Measurements from ENCODE around the gene CD4. TPM values are rescaled to one million over a fixed set of nuclear protein-coding genes. Genes with fewer than 3 reads are reported as not detected.
"Not testable (repeated sequence)": the region's sequence is repeated elsewhere in the genome, so short reads cannot be mapped to it uniquely, and the experiment has no call there.

CD4 gene
- total RNA-seq, 3 donors from 2014 or later (not counting 1 experiment from before 2014, with no cell fraction given), result 8.5 to 10.1 (median 9.8) TPM

GRCh38 chr12:6868211-6869048 is 79.1 kb downstream of the CD4 start:
- DNase-seq (peak in 1 of 2 donors; percentile 36), ATAC-seq (no peak)
- peak overlapping the region; percentile 48 for H3K4me3 ChIP-seq (ENCODE audit: low read length)
- intact Hi-C loops (cut with micrococcal nuclease), result loop anchor here (1.0 kb wide), 3 partner anchors 16 to 245 kb away; partner anchors contain the start of genes C1R and USP5
- Mint-ChIP-seq H3K27ac (peak overlapping the region; percentile 72 to 84), H3K27me3 (ENCODE audit: low read depth in 2 of 2) (no peaks in the 10 kb centered on the region), H3K4me3 (peak overlapping the region; percentile 82), H3K4me1 (peaks cover 38 to 53% of the 10 kb centered on the region in 2 donors), H3K9me3 (no peaks in the 10 kb centered on the region), H3K36me3 (no peaks in the 10 kb centered on the region)
- H3K4me1 ChIP-seq (ENCODE audit: control insufficient read depth, insufficient read depth, low read length), result peaks cover 51% of the 10 kb centered on the region
- peak overlapping the region; percentile 47 for H3K27ac ChIP-seq (ENCODE audit: low read length)
- no peaks in the 10 kb centered on the region for H3K27me3 ChIP-seq (ENCODE audit: control insufficient read depth, insufficient read depth, low read length)
- H3K36me3 ChIP-seq (ENCODE audit: control insufficient read depth, insufficient read depth, low read length), result peaks cover 26% of the 10 kb centered on the region
- WGBS (ENCODE audit: insufficient coverage), result 19% methylated on average over 22 of the region's 22 CpGs
- TF ChIP-seq, protein P1, sequence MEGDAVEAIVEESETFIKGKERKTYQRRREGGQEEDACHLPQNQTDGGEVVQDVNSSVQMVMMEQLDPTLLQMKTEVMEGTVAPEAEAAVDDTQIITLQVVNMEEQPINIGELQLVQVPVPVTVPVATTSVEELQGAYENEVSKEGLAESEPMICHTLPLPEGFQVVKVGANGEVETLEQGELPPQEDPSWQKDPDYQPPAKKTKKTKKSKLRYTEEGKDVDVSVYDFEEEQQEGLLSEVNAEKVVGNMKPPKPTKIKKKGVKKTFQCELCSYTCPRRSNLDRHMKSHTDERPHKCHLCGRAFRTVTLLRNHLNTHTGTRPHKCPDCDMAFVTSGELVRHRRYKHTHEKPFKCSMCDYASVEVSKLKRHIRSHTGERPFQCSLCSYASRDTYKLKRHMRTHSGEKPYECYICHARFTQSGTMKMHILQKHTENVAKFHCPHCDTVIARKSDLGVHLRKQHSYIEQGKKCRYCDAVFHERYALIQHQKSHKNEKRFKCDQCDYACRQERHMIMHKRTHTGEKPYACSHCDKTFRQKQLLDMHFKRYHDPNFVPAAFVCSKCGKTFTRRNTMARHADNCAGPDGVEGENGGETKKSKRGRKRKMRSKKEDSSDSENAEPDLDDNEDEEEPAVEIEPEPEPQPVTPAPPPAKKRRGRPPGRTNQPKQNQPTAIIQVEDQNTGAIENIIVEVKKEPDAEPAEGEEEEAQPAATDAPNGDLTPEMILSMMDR (IDR thresholded peaks at IDR 0.05), result no peak
- H3K9me3 ChIP-seq (ENCODE audit: control insufficient read depth, insufficient read depth, low read length), result no peaks in the 10 kb centered on the region

- no peaks in the 10 kb centered on the region for H3K27me3 Mint-ChIP-seq (ENCODE audit: low read depth in 2 of 2)
- H3K27ac Mint-ChIP-seq, result peak overlapping the region; percentile 72 to 84
- Histone ChIP-seq H3K27me3 (ENCODE audit: control insufficient read depth, insufficient read depth, low read length) (no peaks in the 10 kb centered on the region), H3K27ac (ENCODE audit: low read length) (no peak overlapping the region), H3K9me3 (ENCODE audit: control insufficient read depth, insufficient read depth, low read length) (no peaks in the 10 kb centered on the region), H3K4me3 (ENCODE audit: low read length) (no peak overlapping the region), H3K4me1 (ENCODE audit: control insufficient read depth, insufficient read depth, low read length) (peaks cover 60% of the 10 kb centered on the region), H3K36me3 (ENCODE audit: control insufficient read depth, insufficient read depth, low read length) (peaks cover 23% of the 10 kb centered on the region)
- peak overlapping the region; percentile 82 for H3K4me3 Mint-ChIP-seq
- no peaks in the 10 kb centered on the region for H3K36me3 Mint-ChIP-seq
- intact Hi-C loops (cut with micrococcal nuclease), result loop anchor here (1.0 kb wide), 3 partner anchors 17 to 244 kb away; partner anchors contain the start of genes C1R and USP5
- peaks cover 44 to 58% of the 10 kb centered on the region in 2 donors for H3K4me1 Mint-ChIP-seq
- ATAC-seq (peak in 1 of 3 donors; percentile 7), DNase-seq (peak; percentile 81 to 93)
- H3K9me3 Mint-ChIP-seq, result no peaks in the 10 kb centered on the region
- TF ChIP-seq, protein P1 (IDR thresholded peaks at IDR 0.05), result peak; percentile 84
- 47% methylated on average over 12 of the region's 12 CpGs for WGBS (ENCODE audit: insufficient coverage)
These were observed 80.0 kb downstream of the CD4 start for GRCh38 chr12:6869049-6870021.

- Mint-ChIP-seq H3K27ac (peak overlapping the region in 1 of 2 donors; percentile 87), H3K4me3 (peak overlapping the region; percentile 52), H3K4me1 (peaks cover 44 to 64% of the 10 kb centered on the region in 2 donors)
- H3K27me3 Mint-ChIP-seq (ENCODE audit: low read depth in 2 of 2); ATAC-seq; H3K27ac ChIP-seq (ENCODE audit: low read length); DNase-seq; H3K4me3 ChIP-seq (ENCODE audit: low read length); H3K36me3 Mint-ChIP-seq; H3K9me3 ChIP-seq (ENCODE audit: control insufficient read depth, insufficient read depth, low read length); intact Hi-C loops (cut with micrococcal nuclease); H3K27me3 ChIP-seq (ENCODE audit: control insufficient read depth, insufficient read depth, low read length); H3K9me3 Mint-ChIP-seq: not testable (repeated sequence)
- Histone ChIP-seq H3K4me1 (ENCODE audit: control insufficient read depth, insufficient read depth, low read length) (peaks cover 62% of the 10 kb centered on the region), H3K36me3 (ENCODE audit: control insufficient read depth, insufficient read depth, low read length) (peaks cover 19% of the 10 kb centered on the region)
- WGBS (ENCODE audit: insufficient coverage), result no CpG with 5 or more reads among the region's 4 CpGs
These were observed 81.0 kb downstream of the CD4 start for GRCh38 chr12:6870304-6870703.

Other genes starting within 250 kb of the CD4 start
- gene IFFO1, start 233.5 kb upstream of the CD4 start, total RNA-seq, result 10 to 100 TPM; 51.5 to 67.7 (median 62.3) TPM
- gene NOP2, start 221.2 kb upstream of the CD4 start, total RNA-seq, result 100 to 1,000 TPM in 1 of 3 donors, 10 to 100 TPM in 2; 85.2 to 105 (median 89.1) TPM
- gene CHD4, start 182.1 kb upstream of the CD4 start, total RNA-seq, result 100 to 1,000 TPM; 568 to 795 (median 658) TPM
- gene LPAR5, start 153.6 kb upstream of the CD4 start, total RNA-seq, result 10 to 100 TPM in 2 of 3 donors, 1 to 10 TPM in 1; 10.0 to 27.8 (median 17.3) TPM
- 10 to 100 TPM in 1 of 3 donors, 1 to 10 TPM in 2; 2.1 to 12.2 (median 4.7) TPM for gene ACRBP, start 142.1 kb upstream of the CD4 start, total RNA-seq
- gene ING4, start 126.4 kb upstream of the CD4 start, total RNA-seq, result 10 to 100 TPM; 29.9 to 40.9 (median 30.2) TPM
- 100 to 1,000 TPM in 2 of 3 donors, 10 to 100 TPM in 1; 95.1 to 101 (median 100) TPM for gene ZNF384, start 100.2 kb upstream of the CD4 start, total RNA-seq
- gene PIANP, start 88.7 kb upstream of the CD4 start, total RNA-seq, result not detected
- gene COPS7A, start 65.5 kb upstream of the CD4 start, total RNA-seq, result 10 to 100 TPM; 23.5 to 29.8 (median 28.9) TPM
- 100 to 1,000 TPM; 114 to 117 (median 116) TPM for gene MLF2, start 36.4 kb upstream of the CD4 start, total RNA-seq
- gene PTMS, start 23.2 kb upstream of the CD4 start, total RNA-seq, result 10 to 100 TPM in 1 of 3 donors, 1 to 10 TPM in 2; 2.3 to 33.2 (median 2.8) TPM
- gene LAG3, start 17.0 kb upstream of the CD4 start, total RNA-seq, result 1 to 10 TPM in 1 of 3 donors, under 1 TPM in 2; 0.36 to 7.6 (median 0.78) TPM
- 1 to 10 TPM in 1 of 3 donors, under 1 TPM in 2; 0.39 to 2.1 (median 0.68) TPM for gene GPR162, start 32.3 kb downstream of the CD4 start, total RNA-seq
- 1 to 10 TPM in 1 of 3 donors, under 1 TPM in 1, not detected in 1; 0.72 to 1.8 TPM for gene P3H3, start 38.9 kb downstream of the CD4 start, total RNA-seq
- gene GNB3, start 51.4 kb downstream of the CD4 start, total RNA-seq, result not detected
- gene CDCA3, start 61.8 kb downstream of the CD4 start, total RNA-seq, result 1 to 10 TPM; 1.4 to 3.3 (median 1.4) TPM
- 10 to 100 TPM; 48.3 to 67.2 (median 57.2) TPM for gene USP5, start 62.6 kb downstream of the CD4 start, total RNA-seq
- 100 to 1,000 TPM; 167 to 196 (median 189) TPM for gene TPI1, start 78.0 kb downstream of the CD4 start, total RNA-seq
- 10 to 100 TPM in 1 of 3 donors, 1 to 10 TPM in 2; 8.1 to 19.1 (median 8.4) TPM for gene SPSB2, start 83.8 kb downstream of the CD4 start, total RNA-seq
- gene LRRC23, start 115.3 kb downstream of the CD4 start, total RNA-seq, result 10 to 100 TPM in 1 of 3 donors, 1 to 10 TPM in 2; 8.1 to 16.8 (median 9.8) TPM
- 10 to 100 TPM; 21.6 to 30.8 (median 23.1) TPM for gene ENO2, start 125.1 kb downstream of the CD4 start, total RNA-seq
- gene ATN1, start 138.4 kb downstream of the CD4 start, total RNA-seq, result 10 to 100 TPM; 29.3 to 34.0 (median 31.9) TPM
- gene RNU7-1, start 154.3 kb downstream of the CD4 start, total RNA-seq, result not detected
- 100 to 1,000 TPM; 125 to 157 (median 126) TPM for gene C12orf57, start 154.5 kb downstream of the CD4 start, total RNA-seq
- gene PTPN6, start 161.8 kb downstream of the CD4 start, total RNA-seq, result 100 to 1,000 TPM; 279 to 357 (median 312) TPM
- gene PHB2, start 181.1 kb downstream of the CD4 start, total RNA-seq, result 100 to 1,000 TPM; 123 to 133 (median 127) TPM
- gene EMG1, start 181.4 kb downstream of the CD4 start, total RNA-seq, result 10 to 100 TPM; 22.1 to 30.4 (median 23.3) TPM
- 10 to 100 TPM; 45.6 to 54.3 (median 45.6) TPM for gene LPCAT3, start 228.9 kb downstream of the CD4 start, total RNA-seq

Measured in natural killer cell (primary cell).